ENCODE results near the gene COQ10A.

- no peak for TF ChIP-seq NR3C1 (CRISPR knock-in tag; conservative IDR thresholded peaks at IDR 0.05; ENCODE audit: low read depth)
- no peak for TF ChIP-seq CTCF (IDR thresholded peaks at IDR 0.05)
- no peak for TF ChIP-seq TEAD1 (CRISPR knock-in tag; IDR thresholded peaks at IDR 0.05)
- TF ChIP-seq CREB1 (CRISPR knock-in tag; IDR thresholded peaks at IDR 0.05), result no peak
- no peak for TF ChIP-seq NFE2L1 (CRISPR knock-in tag; IDR thresholded peaks at IDR 0.05)
- no peak for TF ChIP-seq NFYB (CRISPR knock-in tag; conservative IDR thresholded peaks at IDR 0.05; ENCODE audit: low read depth)
- no peak for TF ChIP-seq ZNF512 (CRISPR knock-in tag; IDR thresholded peaks at IDR 0.05; ENCODE audit: borderline replicate concordance)
- TF ChIP-seq ZBTB21 (CRISPR knock-in tag; IDR thresholded peaks at IDR 0.05; ENCODE audit: borderline replicate concordance), result no peak
- TF ChIP-seq EMX1 (CRISPR knock-in tag; IDR thresholded peaks at IDR 0.05), result no peak
- no peak for TF ChIP-seq AFF4 (CRISPR knock-in tag; IDR thresholded peaks at IDR 0.05; ENCODE audit: borderline replicate concordance)
- no peak for TF ChIP-seq FOXP4 (CRISPR knock-in tag; IDR thresholded peaks at IDR 0.05)
- TF ChIP-seq JUN (CRISPR knock-in tag; IDR thresholded peaks at IDR 0.05), result no peak
- no peak for TF ChIP-seq E2F4 (CRISPR knock-in tag; IDR thresholded peaks at IDR 0.05; ENCODE audit: borderline replicate concordance, low read depth)
- TF ChIP-seq TEAD4 (CRISPR knock-in tag; IDR thresholded peaks at IDR 0.05), result no peak
These were observed 32.6 kb downstream of the COQ10A start for GRCh38 chr12:56299308-56299852.
